T47D (cell line): ENCODE results near the gene TPRG1L.
A peak's percentile ranks its signal among the peaks of the same experiment; 100 is the strongest.

Source experiments
- DNase-seq, 2 experiments: peaks; one replicate each; pipeline versions ENCODE4 v3.0.0 to v3.0.0-alpha.2; 2011 to 2012; ENCODE audit warnings: low read depth in 1 of 2, low spot score in 1 of 2
- JUND ChIP-seq: IDR thresholded peaks from 2 replicates; pipeline ENCODE4 v1.6.1; 2012; ENCODE audit warnings: low read depth
- in situ Hi-C: cut with HindIII; loops from 2 replicates; pipeline ENCODE4 v1.10.0; 2016; ENCODE audit warnings: low sequenced_read_pairs, low pct_unique_long_range_greater_than_20kb

The TPRG1L gene

DNA sequence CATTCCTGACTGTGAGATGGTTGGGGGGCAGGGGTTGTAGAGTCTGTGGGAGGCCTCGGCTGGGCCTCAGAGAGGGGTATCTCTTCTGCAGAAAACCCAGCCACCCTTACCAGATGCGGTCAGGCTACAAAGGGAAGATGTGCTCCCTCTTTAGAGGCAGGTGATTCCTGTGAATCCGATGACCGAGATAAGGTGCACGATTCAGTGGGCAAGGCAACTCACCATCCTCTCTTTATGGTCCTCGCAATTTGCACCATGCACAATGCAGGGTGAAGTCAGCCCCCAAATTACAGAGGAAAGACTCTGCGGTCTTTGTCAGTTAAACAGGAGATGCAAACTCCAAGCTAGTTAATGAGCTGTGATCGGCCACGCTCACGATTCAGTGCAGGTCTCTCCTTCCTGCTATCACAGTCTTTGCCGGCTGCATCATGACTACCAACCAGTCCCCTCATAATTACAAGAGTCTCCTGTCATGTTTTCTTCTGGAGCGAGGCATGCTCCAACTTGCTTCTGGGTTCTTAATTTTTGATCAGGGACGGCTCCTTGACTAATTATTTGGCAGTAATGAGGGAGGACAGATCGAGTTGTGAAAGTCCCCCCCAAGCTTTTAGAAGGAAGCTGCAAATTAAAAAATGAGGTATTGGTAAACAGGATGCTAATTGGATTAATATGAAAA is 40.0 kb downstream of the TPRG1L start:
- in situ Hi-C loops = no loop called here
- DNase-seq = no peak

DNA sequence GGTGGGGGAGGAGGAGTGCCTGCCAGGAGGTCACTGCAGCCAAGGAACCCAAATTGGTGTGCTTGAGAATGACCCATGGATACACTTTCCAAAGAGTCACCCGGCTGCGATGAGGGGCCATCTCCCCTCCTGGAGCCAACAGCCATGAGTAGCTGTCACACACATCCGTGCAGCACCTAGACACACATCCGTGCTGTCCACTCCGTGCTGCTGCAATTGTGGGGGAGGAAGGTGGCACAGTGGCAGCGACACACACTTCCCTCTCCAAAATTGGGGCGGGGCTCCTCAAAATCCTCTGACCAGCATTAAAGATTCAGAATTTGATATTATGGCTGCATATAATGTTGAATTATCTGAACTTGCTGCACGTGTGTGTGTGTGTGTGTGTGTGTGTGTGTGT is 43.3 kb downstream of the TPRG1L start:
- in situ Hi-C loops = no loop called here
- TF ChIP-seq JUND = no peak
- no peak for DNase-seq

More for the DNA sequence above, 40.0 kb downstream of the TPRG1L start:
- TF ChIP-seq JUND = no peak

DNA sequence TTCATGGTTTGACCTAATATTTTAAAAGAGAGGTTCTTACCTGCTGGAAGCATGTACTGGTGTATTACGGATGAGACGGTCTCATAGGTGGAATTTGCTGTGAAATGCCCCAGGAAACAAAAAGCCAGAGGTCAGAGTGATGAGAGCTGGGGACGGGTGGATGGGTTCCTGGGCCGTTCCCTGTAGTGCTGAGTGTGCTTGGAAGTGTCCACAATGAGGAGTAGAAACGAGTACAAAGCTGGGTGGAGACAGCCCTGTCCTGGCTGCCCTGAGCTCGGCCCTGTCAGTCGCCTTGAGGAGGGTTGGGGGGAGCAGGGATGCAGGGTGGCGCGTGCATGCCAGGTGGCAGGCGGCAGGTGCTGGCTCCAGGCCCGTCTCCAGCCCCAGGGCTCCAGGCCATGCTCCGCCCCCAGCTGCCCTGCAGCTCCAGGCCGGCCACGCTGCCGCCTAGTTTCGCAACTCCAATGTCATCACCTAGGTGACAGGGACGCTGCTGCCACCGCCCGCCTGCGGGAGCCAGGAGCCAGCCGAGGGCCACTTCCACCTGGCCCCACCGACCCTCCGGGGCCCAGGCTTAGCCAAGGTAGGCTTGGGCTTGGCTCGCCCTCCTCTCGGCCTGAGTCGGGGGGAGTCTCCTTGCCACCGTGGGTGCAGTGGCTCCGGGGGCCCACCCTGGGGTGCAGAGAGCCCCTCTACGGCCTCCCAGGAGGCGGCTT is 43.9 kb downstream of the TPRG1L start:
- TF ChIP-seq JUND = no peak
- DNase-seq = peak; percentile 64 to 81
- in situ Hi-C loops = no loop called here

DNA sequence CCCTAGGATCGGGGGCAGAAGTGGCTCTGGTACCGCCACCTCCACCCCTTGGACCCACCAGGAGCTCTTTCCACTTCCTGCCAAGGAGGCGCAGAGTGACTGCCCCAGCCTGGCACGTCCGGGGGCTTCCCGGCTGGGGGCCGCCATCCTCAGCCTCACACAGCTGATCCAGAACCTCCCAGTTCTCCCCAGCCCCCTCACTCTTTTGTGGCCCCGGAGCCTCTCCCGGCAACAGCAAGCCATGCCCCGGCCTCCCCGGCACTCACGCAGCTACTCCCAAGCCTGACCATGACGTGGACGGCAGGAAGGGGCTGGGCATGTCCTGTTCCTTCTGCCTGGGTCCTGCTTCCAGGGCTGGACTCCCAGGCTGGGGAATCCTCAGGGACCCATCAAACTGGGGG is 44.6 kb downstream of the TPRG1L start:
- TF ChIP-seq JUND = no peak
- in situ Hi-C loops = no loop called here
- no peak for DNase-seq

DNA sequence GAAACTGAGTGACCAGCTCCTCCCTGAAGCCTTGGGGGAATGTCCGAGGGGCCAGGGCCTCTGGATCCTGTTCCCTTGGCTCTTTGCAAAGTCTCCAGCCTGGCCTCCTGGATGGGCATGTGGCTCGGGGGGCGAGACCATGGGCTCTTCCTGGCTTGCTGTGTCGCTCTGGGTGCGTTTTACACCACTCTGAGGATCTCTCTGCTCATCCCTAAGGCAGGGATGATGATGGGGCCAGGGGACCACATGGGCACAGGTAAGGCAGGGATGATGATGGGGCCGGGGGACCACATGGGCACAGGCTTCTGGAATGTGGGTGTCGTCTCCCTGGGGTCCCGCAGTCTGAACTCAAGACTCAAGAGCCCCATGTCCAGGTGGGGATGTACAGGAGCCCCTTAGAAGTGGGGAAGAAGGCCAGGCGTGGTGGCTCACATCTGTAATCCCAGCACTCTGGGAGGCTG is 45.2 kb downstream of the TPRG1L start:
- in situ Hi-C loops = no loop called here
- no peak for DNase-seq
- TF ChIP-seq JUND = no peak

DNA sequence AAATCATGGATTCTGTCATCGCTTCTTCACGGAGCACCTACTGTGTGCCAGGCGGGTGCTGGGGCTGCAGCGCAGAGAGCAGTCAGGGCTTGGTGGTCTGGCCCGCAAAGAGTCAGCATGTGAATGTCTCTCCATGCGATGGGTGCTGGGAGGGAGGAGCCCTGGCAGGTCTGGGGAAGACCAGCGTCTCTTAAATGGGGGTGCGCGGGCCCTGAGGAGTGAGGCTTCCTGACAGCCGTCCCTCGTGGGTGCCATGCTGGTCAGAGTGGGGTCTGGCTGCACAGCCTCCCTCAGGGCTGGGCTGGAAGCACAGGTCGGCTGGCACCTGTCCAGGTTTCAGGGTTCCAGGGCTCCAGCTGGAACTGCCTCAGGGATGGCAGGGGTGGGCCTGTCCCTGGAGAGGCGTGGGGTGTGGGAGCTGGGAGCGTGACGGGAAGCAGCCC is 46.0 kb downstream of the TPRG1L start:
- no peak for TF ChIP-seq JUND
- no peak for DNase-seq
- in situ Hi-C loops = no loop called here

DNA sequence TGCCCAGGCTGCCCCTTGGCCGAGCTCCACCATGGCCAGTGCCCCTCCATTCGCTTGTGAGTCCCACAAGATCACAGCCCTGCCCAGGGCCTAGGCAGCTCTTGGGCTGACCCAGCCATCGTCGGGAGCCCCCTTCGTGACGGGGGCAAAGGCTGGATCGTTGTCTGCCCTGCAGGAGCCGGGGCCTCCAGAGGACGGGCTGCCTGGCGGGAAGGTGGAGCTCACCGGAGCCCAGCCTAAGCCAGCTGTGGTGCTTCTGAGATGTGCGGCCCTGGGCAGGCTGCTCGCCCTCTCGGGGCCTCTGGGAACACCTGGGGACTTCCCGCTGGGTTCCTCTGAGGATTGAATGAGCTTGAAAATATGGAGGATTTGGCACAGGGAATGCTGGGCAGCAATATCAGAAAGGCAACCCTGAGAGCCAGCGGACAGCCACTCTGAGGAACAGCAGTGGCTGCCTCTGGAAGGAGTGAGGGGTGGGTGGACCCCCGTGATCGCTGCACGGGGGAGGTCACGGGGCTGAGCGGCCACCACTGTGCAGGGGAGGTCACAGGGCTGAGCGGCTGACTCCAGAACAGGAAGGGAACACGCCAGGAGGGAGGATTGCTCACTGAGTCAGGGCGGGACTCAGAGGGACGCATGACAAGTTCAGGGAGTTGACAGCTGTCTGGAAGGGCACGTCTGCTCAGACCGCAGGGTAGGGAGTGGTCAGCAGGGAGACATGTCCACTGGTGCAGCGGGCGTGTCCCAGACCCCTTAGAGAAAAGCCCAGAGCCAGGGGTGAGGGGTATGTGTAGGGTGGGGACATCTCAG is 46.8 kb downstream of the TPRG1L start:
- no peak for TF ChIP-seq JUND
- DNase-seq = no peak
- in situ Hi-C loops = no loop called here

DNA sequence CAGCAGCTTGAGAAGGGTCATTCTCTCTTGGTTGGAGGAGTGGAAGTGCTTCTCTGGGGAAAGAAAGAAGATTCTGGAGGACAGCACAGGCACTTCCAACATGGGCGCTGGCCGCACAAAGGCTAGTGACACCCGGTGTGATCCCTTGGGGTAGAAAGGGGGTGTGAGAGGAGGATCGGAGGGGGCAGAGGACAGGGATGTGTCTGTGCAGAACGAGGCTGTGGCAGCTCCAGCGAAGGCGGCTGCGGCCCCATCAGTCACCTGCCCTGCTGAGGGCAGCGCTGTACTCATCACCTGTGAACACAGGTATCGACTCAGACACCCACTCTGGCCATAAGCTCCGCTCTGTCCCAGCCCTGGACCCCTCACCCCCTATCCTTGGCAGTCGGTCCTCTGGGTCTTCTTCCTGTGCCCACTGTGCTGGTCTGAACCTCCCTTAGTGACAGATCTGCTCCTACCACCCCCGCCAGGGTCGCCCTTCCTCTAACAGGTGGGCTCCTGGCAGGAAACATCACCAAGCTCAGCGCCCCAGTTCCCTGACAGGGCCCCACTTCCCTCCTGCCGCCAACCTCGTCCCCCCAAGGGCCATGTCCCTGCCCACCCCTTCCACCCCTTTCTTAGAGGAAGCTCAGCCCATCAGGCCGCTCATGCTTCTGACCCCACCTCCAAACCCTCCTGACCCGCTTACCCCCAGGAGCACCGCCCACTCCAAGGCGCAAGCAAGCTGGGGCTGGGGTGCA is 47.6 kb downstream of the TPRG1L start:
- in situ Hi-C loops = no loop called here
- DNase-seq = no peak
- no peak for TF ChIP-seq JUND

DNA sequence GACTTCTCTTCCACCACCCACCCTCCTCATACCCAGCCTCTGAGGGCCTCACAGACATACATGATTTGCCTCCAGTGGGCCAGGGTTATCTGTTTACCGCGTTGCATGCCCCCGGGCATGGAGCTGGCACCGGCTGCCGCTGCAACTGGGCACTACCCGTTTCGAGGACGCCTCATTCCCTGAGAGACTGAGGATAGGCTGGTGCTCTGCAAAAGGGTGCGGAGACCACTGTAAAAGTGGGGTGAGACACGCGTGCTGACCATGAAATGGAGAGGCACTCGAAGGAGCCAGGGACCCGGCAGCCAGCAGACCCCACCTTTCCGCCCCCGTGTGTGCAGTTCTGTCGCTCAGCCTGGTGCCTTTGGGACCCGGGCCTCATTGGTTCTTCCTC is 48.2 kb downstream of the TPRG1L start:
- no peak for DNase-seq
- TF ChIP-seq JUND = no peak
- in situ Hi-C loops = no loop called here

DNA sequence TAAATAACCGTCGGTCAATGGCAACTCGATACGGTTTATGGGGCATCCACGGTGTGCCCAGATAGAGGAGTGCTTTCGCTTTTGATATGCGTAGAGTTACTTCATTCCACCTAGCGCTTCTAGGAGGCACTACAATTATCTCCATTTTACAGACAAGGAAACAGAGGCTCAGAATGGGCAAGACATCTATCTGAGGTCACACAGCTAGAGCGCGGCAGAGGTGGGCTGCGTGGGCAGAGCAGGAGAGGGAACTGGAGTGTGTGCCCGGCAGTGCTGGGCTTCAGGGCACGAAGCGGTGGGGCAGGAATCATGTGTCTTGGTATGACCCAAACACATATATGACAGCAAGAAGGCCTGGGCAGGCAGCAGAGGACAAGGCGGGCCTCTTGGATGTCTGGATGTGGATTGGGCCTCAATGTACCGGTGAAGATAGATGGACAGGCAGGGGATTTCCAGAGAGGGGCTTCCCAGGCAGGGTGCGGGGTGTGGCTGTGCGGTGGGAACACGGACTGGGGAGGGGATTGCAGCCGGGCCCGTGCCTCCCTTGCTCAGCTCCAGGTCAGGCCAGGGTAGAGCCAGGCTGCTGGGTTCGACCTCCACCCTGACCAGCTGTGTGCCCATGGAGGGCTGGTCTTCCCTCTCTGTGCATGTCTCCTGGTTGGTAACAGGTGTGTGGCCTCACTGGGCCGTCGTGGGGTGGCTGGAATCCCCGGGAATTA is 48.7 kb downstream of the TPRG1L start:
- in situ Hi-C loops = no loop called here
- DNase-seq = no peak
- no peak for TF ChIP-seq JUND

DNA sequence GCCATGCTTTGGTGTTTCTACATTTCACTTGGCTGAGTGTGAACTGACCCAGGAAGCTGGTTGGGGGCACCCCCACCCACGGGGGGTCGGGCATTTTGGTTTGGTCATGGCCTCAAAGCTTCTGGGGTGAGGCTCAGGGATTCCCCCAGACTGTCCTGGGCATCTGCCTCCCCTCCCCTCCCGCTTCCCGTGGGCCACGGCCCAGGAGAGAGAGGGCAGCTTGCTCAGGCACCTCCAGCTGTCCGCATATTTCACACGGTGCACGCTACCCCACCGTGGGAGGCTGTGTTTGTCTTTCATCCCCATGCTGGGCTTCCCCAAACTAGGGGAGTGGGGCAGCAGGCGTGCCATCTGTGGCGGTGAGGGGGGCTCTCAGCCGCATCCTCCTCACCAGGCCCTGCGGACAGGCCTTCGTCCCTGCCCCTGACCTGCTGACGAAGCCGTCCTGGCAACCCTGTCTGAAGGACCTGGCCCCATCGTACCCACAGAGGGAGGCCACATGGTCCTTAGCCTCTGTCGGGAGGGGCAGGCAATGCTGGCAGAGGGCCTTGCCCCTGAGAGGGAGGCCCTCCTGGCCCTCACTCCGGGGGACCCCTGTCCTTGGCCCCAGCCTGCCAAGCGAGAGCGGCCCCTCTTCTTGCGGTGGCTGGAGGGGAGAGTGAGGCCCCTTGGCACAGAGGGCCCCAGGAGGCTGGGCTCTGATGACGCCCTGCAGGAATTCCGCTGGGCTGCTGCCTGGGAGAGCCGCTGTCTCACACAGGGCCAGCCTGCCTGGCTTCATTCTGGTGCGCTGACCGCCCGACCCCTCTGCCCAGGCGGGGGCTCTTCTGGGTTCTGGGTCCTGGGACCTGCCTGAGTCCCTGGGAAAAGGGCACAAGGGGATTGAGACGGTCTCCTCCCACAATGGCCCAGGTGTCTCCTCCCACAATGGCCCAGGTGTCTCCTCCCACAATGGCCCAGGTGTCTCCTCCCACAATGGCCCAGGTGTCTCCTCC is 49.6 kb downstream of the TPRG1L start:
- in situ Hi-C loops = no loop called here
- TF ChIP-seq JUND = no peak
- DNase-seq = peak in 1 of 2 experiments; percentile 49
